A204.1 (cell line): ENCODE results near the gene FTO.

ENCODE experiments used
- FAIRE-seq: peaks from 2 replicates; lab custom pipeline; 2012; peaks lifted over from hg19 to GRCh38; lab: Jason Lieb, UNC

FTO gene

DNA sequence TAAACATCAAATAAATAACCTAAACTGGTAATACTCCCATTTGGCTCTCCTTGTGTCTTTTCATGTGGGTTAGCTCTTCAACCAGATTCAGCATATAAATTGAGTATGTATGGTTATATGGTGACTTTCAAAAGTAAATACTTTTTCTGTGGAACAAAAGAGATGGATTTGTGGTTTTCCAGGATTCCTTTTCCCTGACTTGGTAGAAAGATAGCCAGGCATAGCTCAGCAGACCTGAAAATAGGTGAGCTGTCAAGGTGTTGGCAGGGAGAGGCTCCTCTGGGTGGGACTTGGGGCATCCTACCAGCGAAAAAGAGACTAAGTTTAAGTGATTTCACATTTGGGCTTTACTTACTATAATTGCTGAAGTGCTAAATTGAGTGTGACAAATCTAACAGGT lies 80.3 kb downstream of the FTO start:
- no peak for FAIRE-seq

DNA sequence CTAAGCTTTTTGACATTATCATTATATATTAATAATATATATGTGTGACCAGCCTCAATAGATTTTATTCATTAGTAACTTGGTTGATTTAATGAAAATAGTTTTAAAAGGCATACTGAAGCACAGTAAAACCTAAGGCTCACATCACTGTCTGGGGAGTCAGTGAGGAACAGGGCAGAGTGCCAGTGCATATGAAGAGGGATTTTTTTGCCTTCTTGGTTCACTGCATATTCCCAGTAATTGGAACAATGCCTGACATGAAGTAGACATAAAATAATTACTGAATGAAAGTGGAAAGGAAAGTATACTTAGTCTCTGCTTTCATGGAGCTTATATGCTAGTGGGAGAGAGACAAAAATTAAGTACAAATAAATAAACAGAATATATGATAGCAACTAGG lies 81.1 kb downstream of the FTO start:
- FAIRE-seq, result no peak

DNA sequence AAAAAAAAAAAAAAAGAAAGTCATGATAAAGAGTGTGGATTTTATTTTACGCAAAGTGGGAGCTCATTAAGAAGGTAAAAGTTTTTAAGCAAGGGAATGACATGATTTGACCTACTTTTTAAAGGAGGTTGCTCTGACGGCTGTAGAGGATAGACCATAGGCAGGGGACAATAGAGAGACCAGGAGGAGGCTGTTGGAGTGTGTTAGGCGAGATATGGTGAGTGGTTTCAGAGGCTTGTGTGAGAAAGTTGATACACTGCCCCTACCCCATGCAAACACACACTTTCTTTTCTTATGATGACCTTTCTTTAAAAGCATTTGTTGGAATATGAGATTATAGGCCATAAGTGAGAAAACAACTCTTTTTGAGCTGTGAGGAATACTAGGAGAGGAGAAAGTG lies 82.0 kb downstream of the FTO start:
- no peak for FAIRE-seq

DNA sequence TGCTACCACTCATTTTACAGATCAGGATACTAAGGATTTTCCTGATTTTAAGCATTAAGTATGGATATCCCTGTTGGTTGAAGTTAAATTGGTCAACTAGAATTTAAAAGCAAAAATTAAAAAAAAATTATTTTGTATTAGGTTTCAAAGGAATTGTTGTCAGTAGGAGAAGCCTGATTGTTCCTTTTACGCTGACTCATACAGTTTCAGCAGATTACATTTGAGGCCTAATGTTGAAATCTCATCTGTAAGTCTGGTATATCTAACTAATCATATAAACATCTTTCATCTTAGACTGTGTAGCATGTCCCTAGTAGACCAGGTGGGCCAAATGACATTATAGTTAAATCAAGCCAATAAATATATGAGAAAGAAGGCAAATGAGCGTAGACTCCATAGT lies 83.5 kb downstream of the FTO start:
- FAIRE-seq, result no peak

DNA sequence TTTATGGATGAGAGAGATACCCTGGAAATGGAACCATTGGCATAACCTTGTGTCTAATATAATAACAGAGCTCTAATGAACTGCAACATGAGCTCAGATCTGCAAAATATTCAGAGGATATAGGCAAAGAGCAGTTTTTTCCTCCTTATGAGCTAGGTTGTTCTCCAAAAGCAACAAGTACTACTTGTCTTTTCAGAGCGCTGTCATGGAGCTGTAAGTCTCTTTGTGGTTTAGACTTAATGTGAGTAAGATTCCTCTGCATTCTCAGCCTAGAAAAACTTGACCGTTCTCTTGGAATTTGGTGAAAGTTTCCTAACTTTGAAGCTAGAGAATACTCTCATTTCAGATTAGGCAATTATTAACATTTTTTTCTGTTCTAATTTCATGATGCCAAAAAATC lies 85.2 kb downstream of the FTO start:
- no peak for FAIRE-seq

DNA sequence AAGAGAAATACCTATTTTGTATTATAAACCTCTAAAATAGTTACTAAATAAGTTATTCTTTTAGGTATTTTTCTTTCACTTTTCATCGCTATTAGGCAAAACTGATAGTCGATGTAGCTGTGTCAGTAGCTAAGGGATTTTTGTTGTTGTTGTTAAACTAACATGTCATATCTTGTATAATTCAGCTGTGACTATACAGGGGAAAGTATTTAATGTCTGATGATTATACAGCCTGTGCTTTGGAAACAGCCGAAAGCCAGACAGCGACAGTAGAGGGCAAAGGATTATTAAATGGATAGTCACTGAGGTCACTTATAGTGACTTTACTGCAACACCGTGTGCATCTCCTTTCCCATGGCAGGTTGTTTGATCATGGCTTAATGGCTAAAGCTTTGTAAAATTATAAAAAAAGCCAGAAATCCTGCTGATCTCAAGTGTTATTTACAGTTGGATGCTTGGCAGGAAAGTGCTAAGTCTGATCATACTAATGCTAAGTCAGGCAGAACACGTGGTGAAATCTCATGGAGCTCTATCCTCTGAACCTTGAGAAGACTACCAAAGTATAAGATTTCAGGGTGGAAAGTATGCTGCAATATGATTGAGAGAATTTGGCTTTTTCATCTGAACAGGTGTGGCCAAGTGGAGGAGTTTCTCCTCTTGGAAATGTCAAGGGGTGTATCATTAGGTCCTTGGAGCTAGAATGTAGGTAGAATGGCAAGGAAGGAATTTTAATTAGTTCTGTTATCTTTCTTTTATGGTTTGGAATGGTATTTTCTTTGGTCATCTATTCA lies 88.4 kb downstream of the FTO start:
- no peak for FAIRE-seq

DNA sequence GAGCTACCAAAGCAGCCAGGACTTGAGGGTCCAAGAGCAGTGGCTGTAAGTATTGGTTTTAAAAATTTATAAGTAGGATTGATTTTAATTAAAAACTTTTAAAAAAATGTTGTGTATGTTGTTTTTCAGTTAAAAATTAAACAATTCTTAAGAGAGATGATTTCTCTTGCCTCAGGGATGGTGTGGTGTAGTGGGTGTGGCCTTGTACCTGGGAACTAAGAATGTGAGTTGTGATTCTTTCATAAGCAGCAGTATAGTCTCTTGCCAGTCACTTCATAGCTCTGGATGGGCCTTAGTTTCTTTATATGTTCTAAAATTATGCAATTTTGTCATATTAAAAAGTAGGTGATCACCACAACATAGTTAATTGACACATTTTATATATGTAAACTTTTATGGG lies 99.5 kb downstream of the FTO start:
- FAIRE-seq, result no peak

DNA sequence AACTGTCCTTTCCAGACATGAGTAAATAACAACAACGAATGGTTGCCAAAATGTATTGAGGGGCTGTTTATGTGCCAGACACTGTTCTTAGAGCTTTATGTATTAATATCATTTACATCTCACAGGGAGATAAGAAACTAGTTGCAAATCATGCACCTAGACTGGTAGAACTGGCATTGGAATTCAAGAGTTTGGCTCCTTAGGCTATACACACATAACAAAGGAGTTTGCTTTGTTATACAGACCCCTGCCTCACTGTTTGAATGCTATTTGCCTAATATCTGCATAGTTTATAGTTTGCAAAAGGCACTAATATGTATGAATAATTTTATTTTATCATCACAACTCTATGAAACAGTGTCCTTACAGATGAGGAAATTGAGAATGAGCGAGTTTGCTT lies 100.0 kb downstream of the FTO start:
- FAIRE-seq, result no peak

DNA sequence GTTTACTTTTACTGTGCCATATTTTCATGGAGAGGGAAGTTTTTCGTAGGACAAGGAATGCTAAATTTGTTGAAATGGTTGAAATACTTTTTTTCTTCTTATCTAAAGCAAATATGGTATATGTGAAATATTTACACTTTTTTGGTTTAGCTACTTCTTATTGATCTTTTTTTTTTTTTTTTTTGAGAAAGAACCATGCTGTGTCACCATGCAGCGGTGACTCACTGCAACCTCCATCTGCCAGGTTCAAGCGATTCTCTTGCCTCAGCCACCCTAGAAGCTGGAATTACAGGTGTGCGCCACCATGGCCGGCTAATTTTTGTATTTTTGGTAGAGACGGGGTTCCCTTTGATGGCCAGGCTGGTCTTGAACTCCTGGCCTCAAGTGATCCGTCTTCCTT lies 100.5 kb downstream of the FTO start:
- FAIRE-seq, result no peak

DNA sequence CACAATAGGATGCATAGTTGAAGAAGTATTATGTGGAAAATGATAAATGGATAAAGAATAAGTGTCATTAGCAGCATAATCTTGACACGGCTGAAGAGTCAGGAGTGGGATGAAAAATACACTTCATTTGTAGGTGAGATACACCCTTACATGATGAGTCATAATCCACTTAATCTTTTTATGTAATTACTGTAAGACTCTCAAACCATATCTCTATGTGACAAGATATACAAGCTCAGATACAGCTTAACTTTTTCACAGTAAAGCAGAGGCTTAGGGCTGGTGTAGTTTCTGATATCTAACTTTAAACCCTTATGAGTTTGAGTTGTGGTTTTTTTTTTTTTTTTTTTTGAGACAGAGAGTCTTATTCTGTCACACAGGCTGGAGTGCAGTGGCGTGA lies 101.2 kb downstream of the FTO start:
- FAIRE-seq, result no peak

DNA sequence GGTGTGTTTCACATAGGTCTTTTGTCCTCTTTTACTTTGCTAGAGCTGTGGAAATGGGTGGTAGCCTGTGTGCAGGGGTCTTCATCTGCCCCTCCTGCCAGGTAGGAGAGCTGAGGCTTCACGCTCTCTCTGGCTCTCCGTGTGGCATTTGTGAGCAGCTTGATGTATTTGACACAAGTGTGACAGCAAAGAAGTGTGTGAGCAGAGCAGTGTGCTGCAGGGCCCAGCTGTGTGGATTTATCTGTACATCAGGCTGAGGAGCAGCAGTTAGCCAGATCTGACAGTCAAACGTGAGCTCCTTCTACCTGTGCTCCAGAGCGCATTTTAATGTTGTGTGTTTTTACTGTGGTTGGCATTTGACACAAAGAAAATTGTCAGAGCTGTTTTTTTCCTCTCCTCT lies 101.8 kb downstream of the FTO start:
- no peak for FAIRE-seq

DNA sequence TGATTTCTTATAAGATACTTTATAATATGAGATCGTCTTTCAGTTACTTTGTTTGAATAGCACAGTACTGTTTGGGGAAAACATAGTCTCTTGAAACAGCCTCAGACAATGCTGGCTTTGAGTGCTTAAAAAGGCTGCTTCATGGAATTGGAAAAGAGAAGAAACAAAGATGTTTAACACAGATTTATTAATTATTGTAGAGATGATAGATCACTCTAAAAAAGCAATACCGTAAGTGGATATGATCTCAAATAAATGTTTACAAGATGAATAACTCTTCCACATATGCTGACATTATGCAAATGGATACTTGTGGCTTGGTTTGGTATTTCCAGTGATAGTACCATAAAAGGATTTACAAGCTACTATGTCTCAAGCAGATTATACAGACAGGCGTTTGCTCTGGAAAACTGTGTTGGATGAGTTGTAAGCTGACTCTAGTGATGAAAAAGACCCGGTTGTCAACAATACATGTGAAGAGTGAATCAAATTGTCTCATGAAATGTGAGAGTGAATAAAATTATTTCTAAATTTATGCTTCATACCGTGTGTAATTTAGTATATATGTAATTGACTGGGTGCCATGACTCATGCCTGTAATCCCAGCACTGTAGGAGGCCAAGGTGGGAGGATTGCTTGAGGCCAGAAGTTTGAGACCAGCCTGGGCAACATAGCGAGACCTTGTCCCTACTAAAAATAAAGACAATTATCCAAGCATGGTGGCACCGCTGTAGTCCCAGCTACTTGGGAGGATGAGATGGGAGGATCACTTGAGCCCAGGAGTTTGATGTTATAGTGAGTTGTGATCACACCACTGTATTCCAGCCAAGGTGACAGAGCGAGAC lies 105.4 kb downstream of the FTO start:
- FAIRE-seq, result no peak

DNA sequence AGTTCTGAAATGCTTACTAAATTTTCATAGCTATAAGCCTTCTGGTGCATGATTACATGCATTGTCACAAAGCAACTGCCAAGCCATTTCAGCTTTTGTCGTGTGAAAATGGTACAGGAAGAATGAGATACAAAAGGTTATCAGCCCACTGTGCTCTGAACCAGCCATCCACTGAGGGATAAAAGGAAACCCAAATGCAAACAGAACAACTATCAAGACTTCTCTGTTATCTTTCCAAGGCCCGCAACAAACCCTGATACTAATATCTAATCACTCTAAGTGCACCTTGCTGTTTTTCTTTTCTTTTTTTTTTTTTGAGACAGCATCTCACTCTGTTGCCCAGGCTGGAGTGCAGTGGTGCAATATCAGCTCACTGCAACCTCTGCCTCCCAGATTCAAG lies 109.0 kb downstream of the FTO start:
- no peak for FAIRE-seq

DNA sequence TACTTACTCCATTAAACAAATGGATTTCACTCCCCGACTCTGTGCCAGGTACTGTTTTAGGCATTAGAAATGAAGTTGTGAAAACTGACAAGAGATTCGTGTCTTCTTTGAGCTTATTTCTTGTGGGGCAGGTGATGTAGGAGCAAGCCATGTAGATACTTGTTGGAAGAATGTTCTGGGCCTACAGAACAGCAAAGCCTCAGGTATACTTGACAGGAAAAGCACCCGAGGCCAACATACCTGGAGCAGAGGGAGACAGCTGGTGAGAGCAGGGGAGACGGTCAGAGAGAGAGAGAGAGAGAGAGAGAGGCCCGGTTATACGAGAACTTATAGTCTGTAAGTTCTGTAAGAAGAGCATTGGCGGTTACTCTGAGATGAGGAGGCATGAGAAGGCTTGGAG lies 110.8 kb downstream of the FTO start:
- no peak for FAIRE-seq

DNA sequence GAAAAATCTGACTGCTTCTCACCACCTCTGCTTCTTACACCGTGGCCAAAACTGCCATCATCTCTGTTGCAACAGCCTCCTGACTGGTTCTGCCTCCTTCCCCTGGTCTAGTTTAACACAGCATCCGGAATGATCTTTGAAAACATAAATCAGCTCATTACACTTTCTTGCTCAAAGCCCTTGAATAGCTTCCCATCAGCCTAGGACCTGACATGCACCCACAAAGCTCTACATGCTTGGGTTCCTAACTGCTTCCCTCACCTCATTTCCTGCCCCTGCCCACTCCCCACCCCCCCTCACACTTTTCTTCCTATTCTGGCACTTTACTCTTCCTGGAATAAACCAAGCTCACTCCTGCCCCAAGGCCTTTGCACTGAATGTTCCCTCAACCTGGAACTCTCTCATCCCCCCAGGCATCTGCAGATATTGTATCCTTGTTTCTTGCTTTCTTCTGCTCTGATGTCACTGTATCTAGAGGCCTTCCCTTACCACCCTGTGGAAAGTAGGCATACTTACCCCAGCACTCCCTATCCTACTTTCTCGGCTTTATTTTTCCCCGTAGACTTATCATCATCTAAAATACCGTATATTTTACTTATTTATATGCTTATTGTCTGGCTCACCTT lies 112.4 kb downstream of the FTO start:
- no peak for FAIRE-seq

DNA sequence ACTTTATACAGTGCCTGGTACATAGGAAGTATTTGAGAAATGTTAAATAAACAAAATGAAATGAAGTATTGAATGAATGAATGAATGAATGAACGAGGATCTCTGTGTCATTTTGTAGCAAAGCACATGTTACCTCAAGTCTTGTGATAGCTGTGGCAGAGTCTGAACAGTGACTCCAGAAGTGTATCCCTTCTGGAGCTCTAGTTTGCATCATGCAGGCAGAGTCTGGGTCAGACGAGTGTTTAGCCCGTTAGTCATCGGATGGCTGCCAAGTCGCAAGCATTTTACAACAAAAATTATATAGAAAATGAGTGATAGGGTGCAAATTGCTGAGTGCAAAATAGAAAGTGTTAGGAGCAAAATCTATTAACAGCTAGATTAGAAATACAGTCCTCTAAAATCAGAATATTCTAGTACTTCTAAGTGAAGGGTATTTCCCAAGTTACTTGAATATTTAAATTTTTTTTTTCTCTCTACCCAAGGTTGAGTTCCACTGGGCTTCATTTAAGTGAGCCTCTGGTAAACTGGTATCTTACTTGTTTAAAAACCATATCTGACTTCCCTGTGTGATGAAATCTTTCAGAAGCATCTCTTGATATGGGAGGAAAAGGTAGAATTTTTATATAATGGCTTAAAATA lies 113.3 kb downstream of the FTO start:
- FAIRE-seq, result no peak

DNA sequence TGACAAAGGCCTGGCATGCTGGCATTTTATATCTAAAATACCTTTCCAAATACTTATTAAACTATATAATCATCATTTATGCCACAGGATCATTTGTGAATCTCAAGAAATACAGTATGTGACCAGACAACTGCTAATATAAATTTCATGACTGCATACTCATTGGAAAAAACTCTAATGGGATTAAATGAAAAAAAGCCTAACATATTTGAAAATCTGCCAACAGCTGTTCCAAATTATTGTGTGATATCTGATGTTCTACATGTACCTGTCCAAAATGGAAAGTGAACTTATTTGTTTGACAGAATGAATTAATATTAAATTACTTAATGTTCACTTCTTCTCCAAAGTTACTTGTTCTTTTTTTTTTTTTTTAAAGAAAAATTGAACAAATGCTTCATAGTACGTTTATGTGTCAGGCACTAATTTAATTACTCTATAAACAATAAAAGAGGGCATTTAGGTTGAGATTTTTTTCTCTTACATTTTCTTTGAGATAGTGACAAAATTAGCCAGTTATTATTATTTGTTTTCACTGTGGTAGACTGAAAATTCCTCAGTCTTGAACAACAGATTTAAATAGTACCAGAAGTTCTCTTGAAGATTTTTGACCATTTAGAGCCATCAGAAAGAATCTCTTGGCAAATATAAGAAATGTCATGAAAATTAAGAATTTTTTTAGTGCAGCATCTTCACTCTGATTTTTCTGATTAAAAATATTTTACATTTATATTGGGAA lies 114.0 kb downstream of the FTO start:
- no peak for FAIRE-seq

DNA sequence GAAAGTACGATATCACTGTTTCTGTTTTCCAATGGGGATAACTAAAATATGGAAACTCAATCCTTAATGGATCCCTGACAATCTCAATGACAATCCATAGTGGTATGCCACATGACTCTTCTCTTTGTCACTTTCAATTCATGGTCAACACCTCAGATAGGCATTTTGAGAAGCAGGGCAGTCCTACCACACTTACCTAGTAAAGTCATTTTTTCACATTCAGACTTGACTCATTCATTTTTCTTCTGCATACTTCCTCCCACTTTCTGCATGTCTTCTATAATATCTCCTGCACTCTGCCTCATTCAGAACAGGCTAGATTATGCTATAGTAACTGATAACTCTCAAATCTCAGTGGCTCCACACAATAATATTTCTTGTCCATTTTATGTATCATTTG lies 117.5 kb downstream of the FTO start:
- no peak for FAIRE-seq

DNA sequence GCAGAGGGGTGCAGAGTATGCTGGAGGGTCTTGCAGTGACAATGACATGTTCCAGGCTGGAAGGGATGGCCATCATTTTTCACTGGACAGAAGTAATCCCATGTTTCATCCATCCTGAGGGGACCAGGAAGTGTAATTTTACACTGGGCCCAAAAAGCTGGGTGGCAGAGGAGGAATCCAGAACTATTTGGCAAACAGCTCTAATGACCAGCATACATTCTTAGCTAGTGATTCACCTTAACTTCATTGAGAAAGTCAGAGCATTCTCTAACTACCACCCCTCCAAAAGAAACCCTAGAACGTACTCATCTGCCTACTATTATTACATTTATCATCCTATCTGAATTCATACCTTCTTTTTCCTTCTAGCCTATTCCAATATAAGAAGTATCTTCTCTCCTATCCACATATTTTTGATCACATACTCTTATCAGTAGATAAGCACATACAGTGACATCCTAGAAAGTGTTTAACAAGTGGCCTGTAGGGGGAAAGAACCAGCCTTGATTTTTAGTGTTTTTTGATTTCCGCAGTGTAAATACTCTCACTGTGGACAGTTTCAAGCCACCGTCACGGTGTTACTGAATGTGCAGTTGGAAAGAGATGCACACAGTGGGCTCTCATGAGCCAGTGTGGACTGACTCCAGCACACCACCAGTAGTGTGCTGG lies 118.1 kb downstream of the FTO start:
- no peak for FAIRE-seq

DNA sequence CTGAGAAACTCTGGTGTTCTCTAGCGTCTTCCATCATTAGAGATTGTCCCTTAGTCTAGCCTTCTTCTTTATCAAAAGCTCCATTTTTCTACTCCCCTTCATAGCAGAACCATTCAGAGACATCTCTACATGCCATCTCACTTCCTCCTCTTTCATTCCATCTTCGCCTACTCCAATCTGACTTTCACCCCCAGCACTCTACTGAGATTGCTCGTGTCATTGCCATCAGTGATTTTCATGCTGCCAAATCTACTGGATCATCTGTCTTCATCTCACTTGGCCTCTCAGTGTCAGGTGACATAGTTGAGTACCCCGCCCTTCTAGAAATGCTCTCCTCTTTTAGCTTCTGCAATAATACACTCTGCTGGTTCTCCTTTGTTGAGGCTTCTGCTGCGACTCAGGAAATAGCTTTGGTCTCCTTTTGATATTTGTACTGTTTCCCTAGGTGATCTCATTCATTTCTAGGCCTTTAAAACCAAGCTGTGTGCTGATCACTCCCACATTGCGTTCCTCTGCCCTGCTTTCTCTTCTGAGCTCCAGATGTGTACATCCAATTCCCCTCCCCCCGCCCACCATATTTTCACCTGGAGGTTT lies 119.1 kb downstream of the FTO start:
- FAIRE-seq, result no peak

DNA sequence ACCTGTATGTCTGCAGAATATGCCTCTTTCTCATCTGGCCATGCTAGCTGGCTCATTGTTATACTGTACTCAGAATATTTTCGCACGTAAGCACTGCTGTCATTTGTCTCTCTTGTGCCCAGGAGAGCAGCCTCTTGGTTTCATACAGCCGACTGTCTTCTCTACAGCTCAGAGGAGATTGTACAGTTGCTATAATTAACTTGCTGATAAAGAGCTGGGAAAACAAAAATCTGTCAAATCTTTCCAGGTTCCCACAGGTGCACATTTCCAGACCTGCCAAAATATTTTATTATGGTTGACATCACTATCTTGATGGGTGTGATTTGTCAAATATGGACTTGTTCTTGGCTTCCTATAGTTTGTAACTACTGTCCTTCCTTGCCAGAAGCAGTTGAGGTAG lies 122.7 kb downstream of the FTO start:
- FAIRE-seq, result no peak
